CD4-positive, alpha-beta T cell treated with Interleukin-15 for 1 hour (primary cell): ENCODE results near the gene SLC51B.
"Not testable (repeated sequence)": the region's sequence is repeated elsewhere in the genome, so short reads cannot be mapped to it uniquely, and the experiment has no call there.

Source experiments
- DNase-seq: peaks from one replicate; pipeline ENCODE4 v3.0.0-alpha.2; 2020

SLC51B gene

GRCh38 chr15:65067317-65067644, 22.1 kb downstream of the SLC51B start:
- no peak for DNase-seq

DNA sequence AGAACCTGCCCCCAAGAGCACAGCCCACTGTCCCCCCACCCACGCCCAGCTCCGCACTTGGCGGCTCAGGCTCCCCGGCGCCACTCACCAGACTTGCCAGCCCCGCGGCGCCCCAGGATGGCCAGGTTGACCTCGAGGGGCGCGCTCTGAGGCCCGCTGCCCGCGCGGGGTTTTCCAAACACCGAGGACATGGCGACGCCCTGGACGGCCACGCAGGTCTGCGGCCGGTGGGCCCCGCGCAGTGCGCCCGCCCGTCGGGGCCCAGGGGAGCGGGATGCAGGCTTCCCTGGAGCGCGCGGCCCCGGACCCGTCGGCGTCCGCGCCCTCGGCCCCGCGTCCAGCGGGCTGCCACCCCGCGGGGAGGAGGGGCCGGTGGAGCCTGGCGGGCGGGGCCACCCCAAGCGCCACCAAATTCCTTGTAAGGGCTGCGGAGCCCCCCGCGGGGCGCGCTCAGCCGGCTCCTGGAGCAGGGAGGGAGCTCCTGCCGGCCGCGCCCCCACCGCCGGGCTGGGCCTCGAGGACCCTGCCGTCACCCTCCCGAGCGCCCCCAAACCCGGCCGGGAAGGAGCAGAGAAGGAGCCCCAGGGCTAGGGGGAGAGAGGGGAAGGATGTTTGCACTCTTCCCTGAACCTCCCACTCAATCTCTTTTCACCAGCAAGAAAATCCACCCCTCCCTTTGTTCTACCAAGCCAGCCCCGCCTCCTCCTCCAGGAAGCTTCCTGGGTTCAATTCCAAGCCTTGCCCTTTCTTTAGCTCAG, 22.6 kb downstream of the SLC51B start, which contains the start of gene RASL12:
RASL12 (minus strand) TSS at position 347 of the 758 bp plus-strand sequence; CDS start at position 191, 156 bp downstream.
- DNase-seq = no peak

- no peak for DNase-seq
These were observed 23.2 kb downstream of the SLC51B start for GRCh38 chr15:65068403-65068788.

- DNase-seq = no peak
These were observed 24.0 kb downstream of the SLC51B start for GRCh38 chr15:65069179-65069578.

DNA sequence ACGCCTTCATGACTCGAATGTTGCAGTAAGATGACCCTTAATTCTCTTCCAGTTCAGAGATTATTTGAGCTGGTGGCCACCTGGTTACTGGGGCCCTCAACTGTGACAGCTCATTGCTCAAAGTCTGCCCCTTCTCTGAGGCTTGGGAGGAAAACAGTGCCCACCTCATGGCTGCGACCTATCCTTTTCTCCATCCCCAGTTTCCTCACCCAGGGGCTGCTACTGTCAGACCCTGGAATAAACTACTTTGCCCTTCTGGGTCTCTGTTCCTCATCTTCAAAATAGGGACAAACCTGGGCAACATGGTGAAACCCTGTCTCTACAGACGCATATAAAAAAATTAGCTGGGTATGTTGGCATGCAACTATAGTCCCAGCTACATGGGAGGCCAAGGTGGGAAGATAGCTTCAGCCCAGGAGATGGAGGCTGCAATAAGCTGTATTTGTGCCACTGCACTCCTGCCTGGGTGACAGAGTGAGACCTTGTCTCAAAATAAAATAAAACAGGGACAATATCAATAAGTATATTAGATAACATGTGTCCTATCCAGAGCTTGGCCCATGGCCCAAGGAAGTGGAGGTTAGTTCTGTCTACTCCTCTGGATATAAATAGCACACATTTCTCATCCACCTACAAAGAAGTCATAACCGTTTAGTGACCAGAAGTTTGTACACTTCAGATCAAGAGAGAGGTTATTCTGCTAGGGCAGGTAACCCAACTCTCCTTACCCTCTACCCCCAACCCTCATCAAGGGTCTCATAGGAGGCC, 24.8 kb downstream of the SLC51B start:
- no peak for DNase-seq

DNA sequence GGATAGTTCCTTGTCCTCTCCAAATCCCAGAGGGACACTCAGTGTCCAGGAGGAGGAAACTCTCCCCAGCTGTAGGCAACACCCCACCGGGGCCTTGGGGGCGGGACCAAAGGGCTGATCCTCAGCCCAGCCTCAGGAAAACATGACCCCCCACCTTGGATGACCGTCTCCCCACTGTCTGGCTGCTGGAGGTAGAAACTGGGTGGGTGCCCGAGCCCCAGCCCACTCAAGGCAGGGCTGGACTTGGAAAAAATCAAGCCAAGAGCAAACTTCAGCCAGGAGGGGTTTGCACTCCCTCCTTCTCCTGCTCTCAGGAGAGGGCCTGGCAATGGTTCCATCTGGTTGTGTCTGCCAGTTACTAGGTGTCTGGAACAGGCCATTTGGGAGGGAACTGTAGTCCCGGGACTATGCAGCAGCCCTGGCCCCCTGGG, 26.2 kb downstream of the SLC51B start:
- DNase-seq = no peak

GRCh38 chr15:65072027-65072426, 26.8 kb downstream of the SLC51B start:
- no peak for DNase-seq

GRCh38 chr15:65072617-65073016, 27.4 kb downstream of the SLC51B start:
- DNase-seq = no peak

- not testable (repeated sequence) for DNase-seq
These were observed 29.8 kb downstream of the SLC51B start for GRCh38 chr15:65074946-65075345.

- not testable (repeated sequence) for DNase-seq
These were observed 30.6 kb downstream of the SLC51B start for GRCh38 chr15:65075607-65076395.

DNA sequence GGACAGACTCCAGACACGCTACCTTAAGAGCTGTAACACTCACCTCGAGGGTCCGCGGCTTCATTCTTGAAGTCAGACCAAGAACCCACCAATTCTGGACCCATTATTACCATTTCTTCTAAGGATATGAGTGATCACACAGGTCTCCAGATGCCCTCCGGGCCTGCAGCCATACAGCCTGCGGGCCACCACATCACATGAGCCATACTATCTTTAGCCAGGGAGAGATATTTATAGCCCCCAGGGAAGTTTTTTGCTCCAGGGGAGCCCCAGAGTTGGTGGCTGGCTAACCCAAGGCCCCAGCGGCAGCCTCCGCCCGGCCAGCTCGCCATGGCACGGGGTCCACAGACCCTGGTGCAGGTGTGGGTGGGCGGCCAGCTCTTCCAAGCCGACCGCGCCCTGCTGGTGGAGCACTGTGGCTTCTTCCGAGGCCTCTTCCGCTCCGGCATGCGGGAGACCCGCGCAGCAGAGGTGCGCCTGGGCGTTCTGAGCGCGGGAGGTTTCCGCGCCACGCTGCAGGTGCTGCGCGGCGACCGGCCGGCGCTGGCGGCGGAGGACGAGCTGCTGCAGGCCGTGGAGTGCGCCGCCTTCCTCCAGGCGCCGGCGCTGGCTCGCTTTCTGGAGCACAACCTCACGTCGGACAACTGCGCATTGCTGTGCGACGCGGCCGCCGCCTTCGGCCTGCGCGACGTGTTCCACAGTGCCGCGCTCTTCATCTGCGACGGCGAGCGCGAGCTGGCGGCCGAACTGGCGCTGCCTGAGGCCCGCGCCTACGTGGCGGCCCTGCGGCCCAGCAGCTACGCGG, 31.5 kb downstream of the SLC51B start, which contains the start of gene KBTBD13:
KBTBD13 (plus strand) TSS at position 261 of the 805 bp plus-strand sequence; CDS start at position 331, 70 bp downstream.
- DNase-seq = no peak

DNA sequence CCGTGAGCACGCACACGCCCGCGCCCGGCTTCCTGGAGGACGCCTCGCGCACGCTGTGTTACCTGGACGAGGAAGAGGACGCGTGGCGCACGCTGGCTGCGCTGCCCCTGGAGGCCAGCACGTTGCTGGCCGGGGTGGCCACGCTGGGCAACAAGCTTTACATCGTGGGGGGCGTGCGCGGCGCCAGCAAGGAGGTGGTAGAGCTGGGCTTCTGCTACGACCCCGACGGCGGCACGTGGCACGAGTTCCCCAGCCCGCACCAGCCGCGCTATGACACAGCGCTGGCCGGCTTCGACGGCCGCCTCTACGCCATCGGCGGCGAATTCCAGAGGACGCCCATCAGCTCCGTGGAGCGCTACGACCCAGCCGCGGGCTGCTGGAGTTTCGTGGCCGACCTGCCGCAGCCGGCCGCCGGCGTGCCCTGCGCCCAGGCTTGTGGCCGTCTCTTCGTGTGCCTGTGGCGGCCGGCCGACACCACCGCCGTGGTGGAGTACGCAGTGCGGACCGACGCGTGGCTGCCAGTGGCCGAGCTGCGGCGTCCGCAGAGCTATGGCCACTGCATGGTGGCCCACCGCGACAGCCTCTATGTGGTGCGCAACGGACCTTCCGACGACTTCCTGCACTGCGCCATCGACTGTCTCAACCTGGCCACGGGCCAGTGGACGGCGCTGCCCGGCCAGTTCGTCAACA, 32.2 kb downstream of the SLC51B start:
- DNase-seq = no peak

DNA sequence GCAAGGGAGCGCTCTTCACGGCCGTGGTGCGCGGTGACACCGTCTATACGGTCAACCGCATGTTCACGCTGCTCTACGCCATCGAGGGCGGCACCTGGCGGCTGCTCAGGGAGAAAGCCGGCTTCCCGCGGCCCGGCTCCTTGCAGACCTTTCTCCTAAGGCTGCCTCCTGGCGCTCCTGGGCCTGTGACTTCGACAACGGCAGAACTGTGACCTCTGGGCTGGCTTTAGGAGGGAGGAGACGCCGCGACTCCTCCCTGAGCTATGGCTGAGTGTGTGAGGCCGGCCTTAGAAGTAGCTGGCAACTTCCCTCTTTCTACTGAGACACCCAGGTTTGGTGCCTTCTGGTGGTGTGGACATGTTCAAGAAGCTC, 32.8 kb downstream of the SLC51B start:
- DNase-seq = peak; percentile 30

- no peak for DNase-seq
These were observed 34.4 kb downstream of the SLC51B start for GRCh38 chr15:65079580-65079979.

DNA sequence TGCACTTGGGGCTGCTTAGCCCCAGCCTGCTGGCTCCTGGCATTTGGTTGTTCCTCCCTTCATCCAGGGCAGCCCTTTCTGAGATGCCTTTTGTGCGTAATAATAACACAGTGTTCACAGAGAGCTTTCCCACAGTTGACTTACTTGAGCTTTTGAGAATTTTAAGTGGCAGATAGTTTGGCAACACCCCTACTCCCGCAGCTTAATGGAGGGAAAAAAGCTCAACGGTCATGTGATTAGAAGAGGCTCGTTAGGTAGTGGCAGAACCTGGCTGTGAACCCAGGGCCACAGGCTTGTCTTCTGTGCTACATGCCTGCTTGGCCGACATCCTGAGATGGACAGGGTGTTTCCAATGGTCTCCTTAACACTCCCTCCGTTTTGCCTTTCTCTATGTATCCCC, 36.1 kb downstream of the SLC51B start:
- DNase-seq = no peak

DNA sequence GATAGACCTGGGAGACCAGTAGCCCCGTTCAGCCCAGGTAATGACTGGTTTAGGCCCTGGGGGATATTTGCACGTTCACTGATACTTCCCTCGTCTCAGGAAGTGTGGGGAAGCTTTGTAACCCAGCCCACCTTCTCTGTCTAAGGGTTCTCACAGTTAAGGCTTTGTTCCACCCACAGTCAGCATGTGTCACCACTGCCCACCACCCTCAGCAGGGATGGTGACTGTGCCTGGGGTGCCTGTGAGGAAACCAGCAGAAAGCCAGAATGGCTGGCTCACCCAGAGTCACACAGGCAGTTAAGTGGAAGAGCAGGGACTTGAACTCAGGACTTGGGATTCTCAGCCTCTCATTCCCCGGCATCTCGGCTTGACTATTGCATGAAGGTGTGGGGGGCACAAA, 36.6 kb downstream of the SLC51B start:
- no peak for DNase-seq

- no peak for DNase-seq
These were observed 37.2 kb downstream of the SLC51B start for GRCh38 chr15:65082303-65082953.

DNA sequence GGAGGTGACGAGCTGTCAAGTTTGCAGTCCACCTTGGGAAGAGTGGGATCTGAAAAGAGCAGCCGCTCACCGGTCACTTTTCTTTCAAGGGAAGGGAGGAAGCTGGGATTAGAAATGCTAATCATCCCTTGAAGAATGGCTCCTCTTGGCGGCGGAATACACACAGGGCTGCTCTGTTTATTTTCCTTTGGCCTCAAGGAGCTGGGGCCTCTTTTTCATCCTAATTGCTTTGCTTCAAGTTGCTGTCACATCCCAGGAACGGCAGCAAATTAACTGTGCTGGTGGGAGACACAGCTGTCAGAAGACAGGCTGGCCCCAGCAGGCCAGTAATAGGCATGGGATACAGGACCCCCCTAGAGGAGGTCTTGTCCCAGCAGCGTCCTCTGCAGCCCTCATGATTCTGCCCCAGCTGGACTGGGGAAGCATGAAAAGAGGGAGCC, 38.1 kb downstream of the SLC51B start:
- no peak for DNase-seq

GRCh38 chr15:65084500-65085206, 39.5 kb downstream of the SLC51B start:
- DNase-seq = no peak

DNA sequence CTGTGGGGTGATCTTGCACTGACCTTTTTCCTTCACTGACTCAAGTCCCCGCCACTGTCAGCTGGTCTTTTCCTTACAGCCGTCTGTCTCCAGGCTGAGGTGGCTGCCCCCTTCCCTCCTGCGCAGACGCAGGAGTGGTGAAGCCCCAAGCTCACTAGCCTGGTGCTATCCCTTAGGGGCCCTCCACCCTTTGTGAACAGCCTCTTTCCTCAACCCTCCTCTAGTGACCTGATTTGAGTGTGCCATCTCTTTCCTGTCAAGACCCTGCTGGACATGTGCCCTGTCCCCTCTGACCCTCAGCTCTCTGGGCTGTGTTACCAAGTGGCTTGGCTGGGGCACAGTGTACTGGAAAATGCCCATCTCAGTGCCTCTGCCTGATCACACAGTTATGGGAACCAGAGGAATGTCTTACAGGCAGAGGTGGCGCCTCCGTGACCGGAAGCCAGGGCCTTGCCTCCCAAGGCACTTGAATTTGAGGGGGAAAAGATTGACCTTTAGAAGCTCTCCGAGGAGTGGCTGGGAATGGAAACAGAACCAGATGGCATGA, 40.1 kb downstream of the SLC51B start:
- no peak for DNase-seq
